B cell (primary cell): ENCODE results near the gene FAM120A. TPM values are rescaled to one million over a fixed set of nuclear protein-coding genes. Genes with fewer than 3 reads are reported as not detected.

Experiments
- ATAC-seq: fragments of 200-7000 bp; cut with Tn5 transposase; one replicate; pipeline ENCODE4 v1.10.0; 2021; ENCODE audit warnings: low read depth, mild to moderate bottlenecking, moderate number of reproducible peaks, moderate library complexity
- CTCF ChIA-PET: fragments of 350-600 bp; sonication (Branson Sonifier 250); formaldehyde crosslinking; loops from one replicate; lab custom pipeline; 2021; ENCODE audit warnings: antibody characterized with exemption, inconsistent platforms; lab: Charles Lee
- POLR2A ChIA-PET: fragments of 350-600 bp; sonication (Branson Sonifier 250); formaldehyde crosslinking; loops from one replicate; lab custom pipeline; 2021; ENCODE audit warnings: antibody characterized with exemption; lab: Charles Lee
- DNase-seq: peaks from one replicate; pipeline ENCODE4 v3.0.0; 2013
- H2AFZ ChIP-seq: 2 replicates; pipeline ENCODE4 v1.6.1; 2012; ENCODE audit warnings: mild to moderate bottlenecking, low read depth, low read length; ENCODE audit not compliant: insufficient read depth, poor library complexity, severe bottlenecking
- H3K27ac ChIP-seq, 2 donors: 1 replicate in 1 of 2; 2 replicates in 1 of 2; pipeline ENCODE4 v1.5.1; 2012 to 2013; ENCODE audit warnings: low read length in 2 of 2, mild to moderate bottlenecking in 2 of 2, moderate library complexity in 1 of 2
- H3K27me3 ChIP-seq, 4 experiments: fragments of 200-600 bp in 1 of 4; sonication (generic) in 1 of 4; replicated peaks in 1 of 4; 1 replicate in 2 of 4; 2 replicates in 2 of 4; pipeline versions ENCODE4 v1.6.1 to v1.7.0; 2013 to 2016; ENCODE audit warnings: low read length in 3 of 4, mild to moderate bottlenecking in 2 of 4, mixed read lengths in 1 of 4, moderate library complexity in 1 of 4; ENCODE audit not compliant: insufficient read depth in 4 of 4, control insufficient read depth in 3 of 4; ENCODE audit errors: control extremely low read depth in 1 of 4
- H3K36me3 ChIP-seq, 2 experiments: replicated peaks in 1 of 2; 1 replicate in 1 of 2; 2 replicates in 1 of 2; pipeline versions ENCODE4 v1.6.1 to v1.7.1; 2013; ENCODE audit warnings: low read length in 1 of 2; ENCODE audit not compliant: insufficient read depth in 2 of 2, control insufficient read depth in 1 of 2; ENCODE audit errors: control extremely low read depth in 1 of 2, extremely low read depth in 1 of 2
- H3K4me1 ChIP-seq, 2 donors: fragments of 200-600 bp in 1 of 2; sonication (generic) in 1 of 2; 1 replicate in 1 of 2; 2 replicates in 1 of 2; pipeline versions ENCODE4 v1.5.1 to v1.6.1; 2013 to 2017; ENCODE audit warnings: low read length in 2 of 2; ENCODE audit not compliant: control insufficient read depth in 2 of 2, insufficient read depth in 2 of 2
- H3K4me2 ChIP-seq: replicated peaks from 2 replicates; pipeline ENCODE3; 2012; ENCODE audit warnings: mild to moderate bottlenecking, low read depth, low read length; ENCODE audit not compliant: poor library complexity, severe bottlenecking
- H3K4me3 ChIP-seq, 5 experiments: fragments of 200-600 bp in 1 of 5; sonication (generic) in 1 of 5; 1 replicate in 3 of 5; 2 replicates in 2 of 5; pipeline versions ENCODE4 v1.5.1 to v1.7.0; 2011 to 2016; ENCODE audit warnings: low read length in 4 of 5, mild to moderate bottlenecking in 4 of 5, low read depth in 2 of 5, control low read depth in 1 of 5, moderate library complexity in 1 of 5; ENCODE audit not compliant: insufficient read depth in 1 of 5; ENCODE audit errors: control extremely low read depth in 1 of 5, extremely low read depth in 1 of 5
- H3K79me2 ChIP-seq: fragments of 200-600 bp; sonication (generic); one replicate; pipeline ENCODE4 v1.6.0; 2016; ENCODE audit warnings: low read length; ENCODE audit not compliant: control insufficient read depth, insufficient read depth
- H3K9ac ChIP-seq: fragments of 200-600 bp; sonication (generic); 2 replicates; pipeline ENCODE4 v1.6.1; 2017; ENCODE audit warnings: mild to moderate bottlenecking, low read length, moderate library complexity
- H3K9me3 ChIP-seq, 3 donors: one replicate each; pipeline versions ENCODE4 v1.6.1 to v1.7.1; 2013; ENCODE audit warnings: low read length in 2 of 3; ENCODE audit not compliant: control insufficient read depth in 2 of 3, insufficient read depth in 1 of 3; ENCODE audit errors: control extremely low read depth in 1 of 3
- H4K20me1 ChIP-seq: 2 replicates; pipeline ENCODE4 v1.6.0; 2012; ENCODE audit warnings: mild to moderate bottlenecking, low read length; ENCODE audit not compliant: insufficient read depth, control insufficient read depth, poor library complexity, severe bottlenecking
- H3K27ac Mint-ChIP-seq: one replicate; pipeline ENCODE4 v1.8.0; 2021; ENCODE audit warnings: mixed read lengths
- H3K27me3 Mint-ChIP-seq: one replicate; pipeline ENCODE4 v1.8.0; 2021; ENCODE audit warnings: mixed read lengths
- H3K4me1 Mint-ChIP-seq: one replicate; pipeline ENCODE4 v1.8.0; 2021; ENCODE audit warnings: mixed read lengths
- H3K4me3 Mint-ChIP-seq: one replicate; pipeline ENCODE4 v1.8.0; 2021; ENCODE audit warnings: mixed read lengths
- H3K9me3 Mint-ChIP-seq: one replicate; pipeline ENCODE4 v1.8.0; 2022; ENCODE audit warnings: mixed read lengths; ENCODE audit not compliant: insufficient read depth
- CTCF ChIP-seq: fragments of 200-600 bp; IDR thresholded peaks from one replicate; pipeline ENCODE4 v1.8.0; 2022; ENCODE audit warnings: antibody characterized with exemption, mild to moderate bottlenecking
- EZH2 ChIP-seq: IDR thresholded peaks from 2 replicates; pipeline ENCODE4 v1.6.1; 2012; ENCODE audit warnings: borderline replicate concordance, low read depth, mild to moderate bottlenecking, moderate library complexity, low read length; ENCODE audit not compliant: insufficient read depth, poor library complexity, severe bottlenecking
- WGBS: methylation state at CpG from one replicate; pipeline ENCODE4 v1.1.5; 2013; ENCODE audit warnings: missing lambda C conversion rate; ENCODE audit not compliant: insufficient coverage; 5-methylcytosine and 5-hydroxymethylcytosine counted together
- intact Hi-C: fragments of 100-400 bp; cut with micrococcal nuclease; formaldehyde crosslinking; loops from one replicate; pipeline ENCODE4 v1.10.0; 2022
- polyA plus RNA-seq: library from polyadenylated mRNA; depleted of rRNA; stranded (reverse); fragments of >200 nt; gene quantifications from 2 replicates; pipeline ENCODE4 v1.2.3, GENCODE V29; 2012
- total RNA-seq, 2 donors: library from RNA; stranded (reverse); fragments of 120-200 nt in 1 of 2; gene quantifications; 1 replicate in 1 of 2; 2 replicates in 1 of 2; pipeline versions ENCODE4 v1.2.3 to v1.2.4, GENCODE V29; 2013 to 2022

FAM120A gene
- total and polyA plus RNA-seq, 2 donors (not counting 1 experiment from before 2014, with no cell fraction given): 48.4 to 105 TPM

GRCh38 chr9:93533863-93534262, 82.4 kb downstream of the FAM120A start:
- H4K20me1 ChIP-seq: peaks cover 7% of the 10 kb centered on the region
- Mint-ChIP-seq H3K4me3 (no peak overlapping the region), H3K9me3 (no peaks in the 10 kb centered on the region), H3K27ac (no peak overlapping the region), H3K27me3 (no peaks in the 10 kb centered on the region), H3K4me1 (no peaks in the 10 kb centered on the region)
- H3K36me3 ChIP-seq: peaks cover 2 to 81% of the 10 kb centered on the region in 2 experiments
- ChIA-PET CTCF (no interaction called here), POLR2A (no interaction called here)
- H3K27me3 ChIP-seq: no peaks in the 10 kb centered on the region
- H3K4me3 ChIP-seq: no peak overlapping the region
- H3K79me2 ChIP-seq: peaks cover 6% of the 10 kb centered on the region
- H2AFZ ChIP-seq: no peak overlapping the region
- H3K27ac ChIP-seq: no peak overlapping the region
- 99% methylated on average over 7 of the region's 8 CpGs for WGBS
- DNase-seq (no peak), ATAC-seq (no peak)
- H3K4me1 ChIP-seq: no peaks in the 10 kb centered on the region
- no peaks in the 10 kb centered on the region for H3K9me3 ChIP-seq
- H3K4me2 ChIP-seq: no peak overlapping the region
- TF ChIP-seq CTCF: no peak
- no peak for TF ChIP-seq EZH2
- intact Hi-C loops: no loop called here
- no peak overlapping the region for H3K9ac ChIP-seq

DNA sequence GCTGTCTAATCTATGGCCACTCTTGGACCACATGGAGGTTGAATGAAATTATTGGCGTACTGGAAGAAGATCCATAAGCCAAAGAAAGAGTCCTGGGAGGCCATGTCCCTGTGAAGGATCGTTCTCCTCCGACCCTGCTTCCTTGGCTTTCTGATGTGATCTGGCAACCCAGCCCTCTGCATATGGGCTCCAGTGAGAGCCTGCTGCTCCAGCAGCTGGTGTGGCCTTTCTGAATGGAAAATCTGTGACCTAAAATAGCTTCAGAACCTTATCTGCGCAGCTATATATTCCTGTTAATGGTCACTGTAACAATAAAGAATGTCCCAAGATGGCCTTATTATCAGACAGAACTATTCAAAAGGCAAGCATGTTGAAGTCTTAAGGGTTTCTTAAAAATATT, 84.7 kb downstream of the FAM120A start:
- intact Hi-C loops: no loop called here
- Histone ChIP-seq H3K4me3 (no peak overlapping the region), H4K20me1 (peaks cover 7% of the 10 kb centered on the region), H3K79me2 (peaks cover 15% of the 10 kb centered on the region), H3K9me3 (no peaks in the 10 kb centered on the region), H3K27ac (no peak overlapping the region), H3K4me1 (no peaks in the 10 kb centered on the region), H3K4me2 (no peak overlapping the region), H3K36me3 (peaks cover 13 to 71% of the 10 kb centered on the region in 2 experiments), H2AFZ (no peak overlapping the region), H3K9ac (no peak overlapping the region), H3K27me3 (no peaks in the 10 kb centered on the region)
- Mint-ChIP-seq H3K27ac (no peak overlapping the region), H3K27me3 (no peaks in the 10 kb centered on the region), H3K4me3 (no peak overlapping the region), H3K4me1 (no peaks in the 10 kb centered on the region), H3K9me3 (no peaks in the 10 kb centered on the region)
- WGBS: 97% methylated on average over 3 of the region's 4 CpGs
- no peak for TF ChIP-seq CTCF
- no peak for TF ChIP-seq EZH2
- ATAC-seq: no peak
- POLR2A ChIA-PET: no interaction called here
- no peak for DNase-seq
- CTCF ChIA-PET: no interaction called here
